Left ventricle myocardium inferior (tissue), 1 donor: Measurements from ENCODE around the gene BCL3. TPM values are rescaled to one million over a fixed set of nuclear protein-coding genes. Genes with fewer than 3 reads are reported as not detected.
A peak's percentile ranks its signal among the peaks of the same experiment; 100 is the strongest.

ENCODE experiments used
- DNase-seq: peaks from one replicate; pipeline ENCODE4 v3.0.0-alpha.2; 2020
- H3K27ac ChIP-seq: fragments of 200-600 bp; replicated peaks from 2 replicates; pipeline ENCODE4 v1.8.0; 2021
- H3K27me3 ChIP-seq: fragments of 200-600 bp; 2 replicates; pipeline ENCODE4 v1.8.0; 2021; ENCODE audit warnings: low read depth
- H3K36me3 ChIP-seq: fragments of 200-600 bp; 2 replicates; pipeline ENCODE4 v1.8.0; 2021
- H3K4me1 ChIP-seq: fragments of 200-600 bp; 2 replicates; pipeline ENCODE4 v1.8.0; 2021
- H3K4me3 ChIP-seq: fragments of 200-600 bp; 2 replicates; pipeline ENCODE4 v1.8.0; 2021; ENCODE audit warnings: mild to moderate bottlenecking, moderate library complexity
- H3K9me3 ChIP-seq: fragments of 200-600 bp; replicated peaks from 2 replicates; pipeline ENCODE4 v1.8.0; 2021
- CTCF ChIP-seq: fragments of 200-600 bp; IDR thresholded peaks from 2 replicates; pipeline ENCODE4 v1.8.0; 2021; ENCODE audit warnings: antibody characterized with exemption, mild to moderate bottlenecking, borderline replicate concordance
- intact Hi-C: fragments of 100-400 bp; cut with micrococcal nuclease; formaldehyde crosslinking; loops from one replicate; pipeline ENCODE4 v1.11.0; 2022
- total RNA-seq: library from RNA; stranded (reverse); fragmentation: NEBNext Ultra II Directional; extraction: Animal tissue kit (Norgen Biotek cat#: 25700); gene quantifications from one replicate; pipeline ENCODE4 v1.2.1, GENCODE V29; 2021
- donor health status: DM: no; HTN: yes; CAD: no; lungs with severe emphysema.

Gene BCL3
- total RNA-seq, 1 donor from 2014 or later: 15.0 TPM

GRCh38 chr19:44799627-44800346 lies 51.3 kb downstream of the BCL3 start:
- no peaks in the 10 kb centered on the region for H3K27me3 ChIP-seq
- DNase-seq: no peak
- no peak for TF ChIP-seq CTCF
- no peaks in the 10 kb centered on the region for H3K9me3 ChIP-seq
- peaks cover 21% of the 10 kb centered on the region for H3K4me1 ChIP-seq
- no peak overlapping the region for H3K27ac ChIP-seq
- H3K4me3 ChIP-seq: no peak overlapping the region
- no peaks in the 10 kb centered on the region for H3K36me3 ChIP-seq
- intact Hi-C loops: loop anchor here (10.0 kb wide), 1 partner anchor 45 kb away; the partner anchor contains the start of gene NECTIN2

- Histone ChIP-seq H3K27me3 (no peaks in the 10 kb centered on the region), H3K4me3 (no peak overlapping the region), H3K9me3 (no peaks in the 10 kb centered on the region), H3K36me3 (no peaks in the 10 kb centered on the region), H3K4me1 (peaks cover 21% of the 10 kb centered on the region), H3K27ac (no peak overlapping the region)
- peak; percentile 83 for DNase-seq
- peak; percentile 94 for TF ChIP-seq CTCF
- intact Hi-C loops: no loop called here
Measured at GRCh38 chr19:44800461-44800860, 52.0 kb downstream of the BCL3 start.

- Histone ChIP-seq H3K27ac (no peak overlapping the region), H3K36me3 (no peaks in the 10 kb centered on the region), H3K27me3 (no peaks in the 10 kb centered on the region), H3K4me3 (no peak overlapping the region), H3K4me1 (peaks cover 18% of the 10 kb centered on the region), H3K9me3 (no peaks in the 10 kb centered on the region)
- TF ChIP-seq CTCF: no peak
- DNase-seq: no peak
- intact Hi-C loops: no loop called here
Measured at GRCh38 chr19:44803442-44804428, 55.2 kb downstream of the BCL3 start.

GRCh38 chr19:44806291-44806690 lies 57.8 kb downstream of the BCL3 start:
- Histone ChIP-seq H3K4me3 (no peak overlapping the region), H3K36me3 (peaks cover 4% of the 10 kb centered on the region), H3K4me1 (peaks cover 35% of the 10 kb centered on the region), H3K9me3 (no peaks in the 10 kb centered on the region), H3K27me3 (no peaks in the 10 kb centered on the region), H3K27ac (no peak overlapping the region)
- no peak for TF ChIP-seq CTCF
- DNase-seq: no peak
- intact Hi-C loops: no loop called here

GRCh38 chr19:44807162-44807561 lies 58.7 kb downstream of the BCL3 start:
- no peak for TF ChIP-seq CTCF
- Histone ChIP-seq H3K27me3 (no peaks in the 10 kb centered on the region), H3K9me3 (no peaks in the 10 kb centered on the region), H3K4me1 (peaks cover 44% of the 10 kb centered on the region), H3K4me3 (no peak overlapping the region), H3K36me3 (peaks cover 12% of the 10 kb centered on the region), H3K27ac (peak overlapping the region; percentile 92)
- DNase-seq: no peak
- intact Hi-C loops: no loop called here
